ENCODE data around the gene ABCC10.
"Not testable (repeated sequence)": the region's sequence is repeated elsewhere in the genome, so short reads cannot be mapped to it uniquely, and the experiment has no call there.

The ABCC10 gene

GRCh38 chr6:43447604-43448003 lies 20.3 kb downstream of the ABCC10 start:
- no peak overlapping the region for H3K27ac Mint-ChIP-seq
- H3K36me3 Mint-ChIP-seq: peaks cover 2% of the 10 kb centered on the region
- no peak overlapping the region for H3K4me3 Mint-ChIP-seq

DNA sequence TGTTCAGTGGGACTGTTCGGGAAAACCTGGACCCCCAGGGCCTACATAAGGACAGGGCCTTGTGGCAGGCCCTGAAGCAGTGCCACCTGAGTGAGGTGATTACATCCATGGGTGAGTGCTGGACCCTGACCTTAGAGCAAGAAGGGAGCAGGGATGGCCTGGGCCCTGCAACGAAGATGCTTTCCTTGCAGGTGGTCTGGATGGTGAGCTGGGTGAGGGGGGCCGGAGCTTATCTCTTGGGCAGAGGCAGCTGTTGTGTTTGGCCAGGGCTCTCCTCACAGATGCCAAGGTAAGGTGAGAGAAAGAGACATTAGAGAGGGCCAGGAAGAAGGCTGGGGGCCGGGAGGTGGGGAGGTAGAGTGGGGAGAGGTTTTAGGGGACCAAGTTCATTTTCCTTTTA lies 21.6 kb downstream of the ABCC10 start:
- Mint-ChIP-seq H3K4me3 (no peak overlapping the region), H3K9me3 (ENCODE audit: low read depth) (no peaks in the 10 kb centered on the region), H3K36me3 (peaks cover 2% of the 10 kb centered on the region), H3K27ac (no peak overlapping the region), H3K4me1 (ENCODE audit: low read depth) (peaks cover 2% of the 10 kb centered on the region), H3K27me3 (no peaks in the 10 kb centered on the region)

More at GRCh38 chr6:43447604-43448003, 20.3 kb downstream of the ABCC10 start:
- H3K4me1 Mint-ChIP-seq (ENCODE audit: low read depth): no peaks in the 10 kb centered on the region
- H3K9me3 Mint-ChIP-seq (ENCODE audit: low read depth): no peaks in the 10 kb centered on the region
- no peaks in the 10 kb centered on the region for H3K27me3 Mint-ChIP-seq

DNA sequence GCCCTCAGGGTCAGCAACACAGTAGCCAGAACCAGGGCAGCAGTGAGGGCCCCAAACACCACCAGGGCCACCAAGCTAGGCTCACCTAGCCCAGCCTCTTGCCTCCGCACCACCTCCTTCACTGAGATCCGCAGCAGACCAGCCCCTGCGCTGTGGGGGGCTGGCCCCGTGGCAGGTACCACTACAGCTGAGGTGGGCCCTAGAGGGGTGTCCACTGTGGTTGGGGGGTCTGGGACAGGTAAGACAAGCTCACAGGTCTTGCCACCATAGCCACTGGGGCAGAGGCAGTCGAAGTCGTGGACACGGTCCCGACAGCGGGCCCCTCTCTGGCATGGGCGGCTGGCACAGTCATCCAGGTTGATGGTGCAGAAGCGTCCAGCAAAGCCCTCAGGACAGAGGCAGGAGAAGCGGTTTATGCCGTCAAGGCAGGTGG lies 23.4 kb downstream of the ABCC10 start:
- no peak overlapping the region for H3K27ac Mint-ChIP-seq
- no peaks in the 10 kb centered on the region for H3K27me3 Mint-ChIP-seq
- H3K9me3 Mint-ChIP-seq (ENCODE audit: low read depth): no peaks in the 10 kb centered on the region
- H3K4me1 Mint-ChIP-seq (ENCODE audit: low read depth): peaks cover 8% of the 10 kb centered on the region
- peaks cover 2% of the 10 kb centered on the region for H3K36me3 Mint-ChIP-seq
- no peak overlapping the region for H3K4me3 Mint-ChIP-seq

DNA sequence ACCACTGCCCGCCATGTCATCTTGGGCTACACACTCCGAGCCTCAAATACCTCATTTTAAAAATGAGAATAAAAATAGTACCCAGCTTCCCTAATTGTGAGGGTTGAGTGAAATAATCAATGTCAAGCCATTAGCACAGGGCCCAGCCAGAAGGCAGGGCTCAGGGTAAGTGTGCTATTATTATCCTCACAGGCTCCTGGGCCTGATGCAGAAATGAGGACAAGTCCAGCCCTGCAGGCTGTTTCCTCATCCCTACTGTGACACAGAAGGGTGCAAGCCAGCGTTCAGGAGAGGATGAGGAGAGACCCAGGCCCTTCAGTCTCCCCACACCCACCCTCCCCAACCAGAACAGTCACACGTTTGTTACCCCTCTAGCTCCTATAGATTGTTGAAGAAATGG lies 24.0 kb downstream of the ABCC10 start:
- Mint-ChIP-seq H3K4me3 (no peak overlapping the region), H3K36me3 (peaks cover 2% of the 10 kb centered on the region), H3K27ac (no peak overlapping the region), H3K9me3 (ENCODE audit: low read depth) (no peaks in the 10 kb centered on the region), H3K4me1 (ENCODE audit: low read depth) (peaks cover 14% of the 10 kb centered on the region), H3K27me3 (no peaks in the 10 kb centered on the region)

DNA sequence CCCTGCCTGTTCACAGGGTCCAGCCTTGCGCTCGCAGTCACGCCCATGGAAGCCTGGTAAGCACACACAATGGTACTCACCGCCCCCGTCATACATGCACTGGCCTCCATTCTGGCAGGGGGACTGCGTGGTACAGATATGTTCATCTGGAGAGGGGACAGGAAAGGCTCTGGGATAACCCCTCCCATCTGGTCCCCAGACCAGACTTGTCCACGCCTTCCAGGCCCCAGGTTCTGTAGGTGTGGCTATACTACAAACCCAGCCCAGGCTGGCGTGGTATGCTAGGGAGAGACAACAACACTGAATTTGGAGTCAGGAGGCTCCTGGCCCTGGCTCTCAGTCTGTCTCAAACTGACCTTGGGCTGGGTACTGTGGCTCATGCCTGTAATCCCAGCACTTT lies 24.6 kb downstream of the ABCC10 start:
- H3K9me3 Mint-ChIP-seq (ENCODE audit: low read depth): no peaks in the 10 kb centered on the region
- H3K27me3 Mint-ChIP-seq: no peaks in the 10 kb centered on the region
- no peak overlapping the region for H3K4me3 Mint-ChIP-seq
- H3K4me1 Mint-ChIP-seq (ENCODE audit: low read depth): peaks cover 17% of the 10 kb centered on the region
- H3K36me3 Mint-ChIP-seq: peaks cover 2% of the 10 kb centered on the region
- H3K27ac Mint-ChIP-seq: no peak overlapping the region

DNA sequence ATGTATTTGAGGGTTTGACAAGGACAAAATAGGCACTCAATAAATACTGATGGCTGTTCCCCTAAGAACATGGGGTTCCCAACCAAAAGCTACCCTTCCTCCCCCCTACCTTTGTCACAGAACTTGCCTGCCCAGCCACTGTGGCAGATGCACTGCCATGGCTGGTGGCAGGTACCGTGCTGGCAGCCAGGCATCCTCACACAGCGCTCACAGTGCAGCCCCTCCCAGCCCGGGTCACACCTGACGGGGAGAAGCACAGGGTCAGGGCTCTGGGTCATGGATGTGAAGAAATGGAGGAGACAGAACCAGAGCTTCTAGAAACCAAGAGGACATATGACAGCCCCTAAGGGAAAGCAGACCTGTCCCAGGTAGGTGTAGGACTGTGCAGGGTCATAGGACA lies 25.6 kb downstream of the ABCC10 start:
- Mint-ChIP-seq H3K27ac (no peak overlapping the region), H3K27me3 (no peaks in the 10 kb centered on the region), H3K9me3 (ENCODE audit: low read depth) (no peaks in the 10 kb centered on the region), H3K36me3 (peaks cover 2% of the 10 kb centered on the region), H3K4me1 (ENCODE audit: low read depth) (peaks cover 18% of the 10 kb centered on the region), H3K4me3 (peak overlapping the region; percentile 20)

DNA sequence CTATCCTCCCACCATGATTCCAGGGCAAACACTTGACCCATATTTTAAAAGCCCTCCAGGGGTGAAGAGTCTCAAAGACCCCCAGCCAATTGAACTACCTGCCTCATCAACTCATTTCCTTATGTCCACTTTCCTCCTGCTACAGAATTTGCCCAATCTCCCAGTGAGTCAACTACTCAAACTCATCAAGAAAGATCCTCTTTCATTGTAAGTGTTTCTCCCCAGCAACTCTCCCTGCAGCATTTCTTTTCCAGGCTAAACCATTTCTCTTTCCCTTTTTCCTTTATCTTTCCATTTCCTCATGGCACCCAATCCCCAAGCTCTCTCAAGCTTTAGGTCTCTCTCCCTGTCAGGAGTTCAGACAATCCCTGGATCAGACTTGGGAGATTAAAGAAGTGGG lies 26.5 kb downstream of the ABCC10 start:
- H3K27ac Mint-ChIP-seq: no peak overlapping the region
- H3K36me3 Mint-ChIP-seq: no peaks in the 10 kb centered on the region
- H3K4me3 Mint-ChIP-seq: peak overlapping the region; percentile 82
- no peaks in the 10 kb centered on the region for H3K27me3 Mint-ChIP-seq
- H3K4me1 Mint-ChIP-seq (ENCODE audit: low read depth): peaks cover 18% of the 10 kb centered on the region
- no peaks in the 10 kb centered on the region for H3K9me3 Mint-ChIP-seq (ENCODE audit: low read depth)

- Mint-ChIP-seq H3K36me3 (no peaks in the 10 kb centered on the region), H3K4me1 (ENCODE audit: low read depth) (peaks cover 18% of the 10 kb centered on the region), H3K9me3 (ENCODE audit: low read depth) (no peaks in the 10 kb centered on the region)
Observed at GRCh38 chr6:43454290-43454695, 27.0 kb downstream of the ABCC10 start.

DNA sequence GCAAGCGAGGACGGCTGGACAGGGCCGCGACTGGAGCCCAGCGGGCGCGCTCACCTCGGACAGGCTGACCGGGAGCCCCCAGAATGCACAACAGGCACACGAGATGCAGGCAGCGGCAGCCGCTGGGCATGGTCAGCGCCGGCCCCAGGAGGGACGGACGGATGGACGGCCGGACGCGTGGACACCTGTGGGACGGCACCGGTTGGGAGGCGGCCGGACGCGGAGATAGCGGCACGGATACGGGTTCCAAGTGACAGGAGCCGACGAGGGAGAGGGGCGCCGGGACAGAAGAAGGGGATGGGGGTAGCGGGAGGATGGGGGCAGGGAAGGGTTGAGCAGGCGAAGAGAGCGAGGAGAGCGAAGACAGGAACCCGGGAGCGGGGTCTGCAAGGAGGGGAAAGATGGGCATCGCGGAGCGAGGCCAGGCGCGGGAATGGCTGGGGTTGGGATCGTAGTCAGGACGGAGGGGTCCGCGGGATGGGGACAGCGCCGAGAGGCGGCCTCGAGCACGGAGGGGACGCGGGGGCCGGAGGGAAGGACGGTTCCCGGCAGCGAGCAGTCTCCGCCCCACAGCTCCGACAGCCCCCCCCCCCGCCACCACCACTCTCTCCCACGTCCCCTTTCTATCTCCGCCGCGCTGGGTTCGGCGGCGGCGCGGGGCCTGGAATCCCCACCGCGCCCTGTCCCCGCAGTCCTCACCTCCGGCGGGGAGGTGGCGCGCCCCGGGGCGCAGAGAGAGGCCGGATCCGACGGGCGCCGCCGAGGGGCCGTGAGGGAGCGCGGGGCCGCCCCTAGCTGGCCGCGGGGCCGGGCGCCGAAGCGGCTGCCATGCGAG lies 27.6 kb downstream of the ABCC10 start:
- H3K27me3 Mint-ChIP-seq: no peaks in the 10 kb centered on the region
- no peaks in the 10 kb centered on the region for H3K9me3 Mint-ChIP-seq (ENCODE audit: low read depth)
- H3K4me1 Mint-ChIP-seq (ENCODE audit: low read depth): peaks cover 18% of the 10 kb centered on the region
- H3K36me3 Mint-ChIP-seq: no peaks in the 10 kb centered on the region
- H3K4me3 Mint-ChIP-seq: peak overlapping the region; percentile 82
- H3K27ac Mint-ChIP-seq: no peak overlapping the region

More at GRCh38 chr6:43454290-43454695, 27.0 kb downstream of the ABCC10 start:
- Mint-ChIP-seq H3K27me3 (no peaks in the 10 kb centered on the region), H3K27ac (no peak overlapping the region), H3K4me3 (peak overlapping the region; percentile 82)

DNA sequence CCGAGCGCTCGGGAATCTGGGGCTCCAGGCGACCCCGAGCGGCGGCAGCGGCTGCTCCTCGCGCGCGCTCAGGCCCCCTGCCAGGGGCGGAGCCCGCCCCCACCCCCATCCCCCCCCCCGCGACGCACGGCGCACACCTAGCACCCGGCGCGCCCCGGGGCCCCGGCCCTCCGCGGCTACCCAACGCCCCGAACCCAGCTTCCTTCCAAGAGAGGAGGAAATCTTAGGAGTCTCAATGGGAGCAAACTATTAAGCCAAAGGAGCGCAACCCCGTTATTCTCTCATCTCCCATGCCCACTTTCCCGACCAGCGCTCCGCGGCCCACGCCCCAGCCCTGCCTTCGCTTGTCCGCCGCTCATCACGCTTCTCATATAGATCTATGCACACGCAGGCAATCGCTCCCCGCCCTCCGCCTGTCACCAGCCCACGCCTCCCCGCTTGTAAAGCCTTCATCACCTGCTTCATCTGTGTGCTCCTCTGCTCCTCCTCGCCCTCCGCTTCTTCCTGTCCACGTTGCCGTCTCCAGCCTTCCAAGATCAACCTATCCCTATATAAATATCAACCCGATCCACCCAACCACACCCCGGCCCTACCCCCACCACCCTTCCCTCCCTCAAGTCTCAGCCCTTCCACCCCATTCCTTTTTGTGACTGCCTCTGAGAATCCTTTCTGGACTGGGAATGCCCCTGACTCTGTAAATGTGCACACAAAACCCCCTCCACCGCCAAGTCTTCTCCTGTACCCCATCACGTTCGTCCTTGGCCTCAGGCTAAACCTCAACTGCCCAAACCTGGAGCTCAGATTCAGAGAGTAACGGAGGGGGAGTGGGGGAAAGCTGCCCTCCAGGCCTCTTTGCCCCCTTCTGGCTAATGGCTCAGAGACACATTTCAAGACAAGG lies 28.4 kb downstream of the ABCC10 start, which contains the start of gene DLK2:
TSS of gene DLK2 (minus strand) at position 18 of the 898 bp plus-strand sequence. CDS start 723 bp downstream, outside the sequence.
- Mint-ChIP-seq H3K27ac (peak within 1 kb of the TSS; percentile 36), H3K4me1 (ENCODE audit: low read depth) (peaks cover 18% of the 10 kb centered on the region), H3K36me3 (no peaks in the 10 kb centered on the region), H3K27me3 (no peaks in the 10 kb centered on the region), H3K4me3 (peak within 1 kb of the TSS; percentile 88), H3K9me3 (ENCODE audit: low read depth) (no peaks in the 10 kb centered on the region)

DNA sequence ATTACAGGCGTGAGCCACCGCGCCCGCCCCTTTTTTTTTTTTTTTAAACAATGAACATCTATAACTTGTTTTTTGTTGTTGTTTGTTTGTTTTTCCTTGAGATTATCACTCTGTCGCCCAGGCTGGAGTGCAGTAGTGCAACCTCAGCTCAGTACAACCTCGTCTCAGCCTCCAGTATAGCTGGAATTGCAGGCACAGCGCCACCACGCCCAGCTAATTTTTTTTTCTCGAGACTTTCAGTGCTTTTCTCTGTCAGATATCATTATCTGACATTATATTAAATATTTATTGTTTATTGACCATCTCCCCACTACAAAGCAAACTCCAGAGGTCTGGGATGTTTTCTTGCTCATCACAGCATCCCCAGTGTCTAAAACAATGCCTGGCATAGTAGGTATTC lies 30.3 kb downstream of the ABCC10 start:
- no peaks in the 10 kb centered on the region for H3K36me3 Mint-ChIP-seq
- no peak overlapping the region for H3K4me3 Mint-ChIP-seq
- peaks cover 5% of the 10 kb centered on the region for H3K27me3 Mint-ChIP-seq
- peaks cover 18% of the 10 kb centered on the region for H3K4me1 Mint-ChIP-seq (ENCODE audit: low read depth)
- H3K27ac Mint-ChIP-seq: no peak overlapping the region
- no peaks in the 10 kb centered on the region for H3K9me3 Mint-ChIP-seq (ENCODE audit: low read depth)

GRCh38 chr6:43458154-43458553 lies 30.8 kb downstream of the ABCC10 start:
- H3K9me3 Mint-ChIP-seq (ENCODE audit: low read depth): not testable (repeated sequence)

GRCh38 chr6:43459535-43459934 lies 32.2 kb downstream of the ABCC10 start:
- H3K9me3 Mint-ChIP-seq (ENCODE audit: low read depth): no peaks in the 10 kb centered on the region
- no peak overlapping the region for H3K27ac Mint-ChIP-seq
- no peaks in the 10 kb centered on the region for H3K36me3 Mint-ChIP-seq
- no peak overlapping the region for H3K4me3 Mint-ChIP-seq
- H3K27me3 Mint-ChIP-seq: peaks cover 9% of the 10 kb centered on the region
- H3K4me1 Mint-ChIP-seq (ENCODE audit: low read depth): peaks cover 11% of the 10 kb centered on the region

More at GRCh38 chr6:43458154-43458553, 30.8 kb downstream of the ABCC10 start:
- peaks cover 18% of the 10 kb centered on the region for H3K4me1 Mint-ChIP-seq (ENCODE audit: low read depth)
- H3K27me3 Mint-ChIP-seq, H3K27ac Mint-ChIP-seq, H3K36me3 Mint-ChIP-seq, H3K4me3 Mint-ChIP-seq: not testable (repeated sequence)

GRCh38 chr6:43460032-43460431 lies 32.7 kb downstream of the ABCC10 start:
- no peak overlapping the region for H3K4me3 Mint-ChIP-seq
- no peak overlapping the region for H3K27ac Mint-ChIP-seq
- H3K4me1 Mint-ChIP-seq (ENCODE audit: low read depth): peaks cover 11% of the 10 kb centered on the region
- no peaks in the 10 kb centered on the region for H3K36me3 Mint-ChIP-seq
- H3K27me3 Mint-ChIP-seq: peaks cover 9% of the 10 kb centered on the region
- no peaks in the 10 kb centered on the region for H3K9me3 Mint-ChIP-seq (ENCODE audit: low read depth)

DNA sequence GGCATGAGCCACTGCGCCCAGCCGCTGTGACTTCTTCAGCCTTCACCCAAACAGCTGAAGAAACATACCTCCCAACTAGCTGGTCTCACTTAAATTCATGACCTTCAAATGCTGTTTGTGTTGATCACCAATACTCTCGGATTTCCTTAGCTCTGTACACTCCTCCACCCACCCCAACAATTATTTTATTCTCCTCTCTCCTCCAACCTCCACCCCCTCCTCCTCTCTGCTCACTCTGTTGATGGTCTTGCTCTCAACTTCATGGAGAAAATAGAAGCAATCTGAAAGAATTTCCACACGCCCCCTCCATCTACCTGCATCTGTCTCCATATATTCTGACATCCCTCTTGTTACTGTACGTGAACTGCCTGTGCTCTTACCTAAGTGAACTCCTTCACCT lies 34.6 kb downstream of the ABCC10 start:
- Mint-ChIP-seq H3K27ac (no peak overlapping the region), H3K4me3 (no peak overlapping the region), H3K36me3 (no peaks in the 10 kb centered on the region), H3K27me3 (peaks cover 15% of the 10 kb centered on the region), H3K4me1 (ENCODE audit: low read depth) (peaks cover 1% of the 10 kb centered on the region), H3K9me3 (ENCODE audit: low read depth) (no peaks in the 10 kb centered on the region)

Data from activated naive CD8-positive, alpha-beta T cell (primary cell).